HFF-Myc (cell line): ENCODE results near the gene IL1RAP.

Source experiments
- DNase-seq: peaks from one replicate; pipeline ENCODE4 v3.0.0-alpha.2; 2011; ENCODE audit warnings: low read depth; ENCODE audit errors: extremely low read depth
- H3K4me3 ChIP-seq: replicated peaks from 2 replicates; pipeline ENCODE4 v1.5.1; 2011; ENCODE audit warnings: low read depth, mild to moderate bottlenecking, control low read depth, low read length
- TF ChIP-seq, protein P1 (sequence below): IDR thresholded peaks from 2 replicates; pipeline ENCODE4 v1.5.1; 2012; ENCODE audit warnings: mild to moderate bottlenecking, low read depth, low read length, control low read depth; ENCODE audit errors: missing control alignments

The IL1RAP gene

DNA sequence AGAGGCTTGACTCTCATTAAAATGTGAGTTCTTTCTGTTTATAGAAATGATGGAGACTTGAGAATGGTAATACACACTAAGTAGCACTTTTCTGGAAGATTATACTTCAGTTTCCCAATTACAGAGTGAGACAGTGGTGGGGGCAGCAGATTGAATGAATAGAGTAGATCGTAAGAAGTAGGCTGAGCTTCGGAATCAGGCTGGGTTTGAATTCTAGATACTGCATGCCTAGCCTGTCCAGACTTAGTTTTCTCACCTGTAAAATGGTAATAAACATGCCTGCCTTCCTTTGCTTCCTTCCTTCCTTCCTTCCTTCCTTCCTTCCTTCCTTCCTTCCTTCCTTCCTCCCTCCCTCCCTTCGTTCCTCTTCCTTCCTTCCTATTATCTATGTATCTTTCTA, 8.1 kb downstream of the IL1RAP start:
- H3K4me3 ChIP-seq: no peak overlapping the region
- TF ChIP-seq, protein P1, sequence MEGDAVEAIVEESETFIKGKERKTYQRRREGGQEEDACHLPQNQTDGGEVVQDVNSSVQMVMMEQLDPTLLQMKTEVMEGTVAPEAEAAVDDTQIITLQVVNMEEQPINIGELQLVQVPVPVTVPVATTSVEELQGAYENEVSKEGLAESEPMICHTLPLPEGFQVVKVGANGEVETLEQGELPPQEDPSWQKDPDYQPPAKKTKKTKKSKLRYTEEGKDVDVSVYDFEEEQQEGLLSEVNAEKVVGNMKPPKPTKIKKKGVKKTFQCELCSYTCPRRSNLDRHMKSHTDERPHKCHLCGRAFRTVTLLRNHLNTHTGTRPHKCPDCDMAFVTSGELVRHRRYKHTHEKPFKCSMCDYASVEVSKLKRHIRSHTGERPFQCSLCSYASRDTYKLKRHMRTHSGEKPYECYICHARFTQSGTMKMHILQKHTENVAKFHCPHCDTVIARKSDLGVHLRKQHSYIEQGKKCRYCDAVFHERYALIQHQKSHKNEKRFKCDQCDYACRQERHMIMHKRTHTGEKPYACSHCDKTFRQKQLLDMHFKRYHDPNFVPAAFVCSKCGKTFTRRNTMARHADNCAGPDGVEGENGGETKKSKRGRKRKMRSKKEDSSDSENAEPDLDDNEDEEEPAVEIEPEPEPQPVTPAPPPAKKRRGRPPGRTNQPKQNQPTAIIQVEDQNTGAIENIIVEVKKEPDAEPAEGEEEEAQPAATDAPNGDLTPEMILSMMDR: no peak
- no peak for DNase-seq

DNA sequence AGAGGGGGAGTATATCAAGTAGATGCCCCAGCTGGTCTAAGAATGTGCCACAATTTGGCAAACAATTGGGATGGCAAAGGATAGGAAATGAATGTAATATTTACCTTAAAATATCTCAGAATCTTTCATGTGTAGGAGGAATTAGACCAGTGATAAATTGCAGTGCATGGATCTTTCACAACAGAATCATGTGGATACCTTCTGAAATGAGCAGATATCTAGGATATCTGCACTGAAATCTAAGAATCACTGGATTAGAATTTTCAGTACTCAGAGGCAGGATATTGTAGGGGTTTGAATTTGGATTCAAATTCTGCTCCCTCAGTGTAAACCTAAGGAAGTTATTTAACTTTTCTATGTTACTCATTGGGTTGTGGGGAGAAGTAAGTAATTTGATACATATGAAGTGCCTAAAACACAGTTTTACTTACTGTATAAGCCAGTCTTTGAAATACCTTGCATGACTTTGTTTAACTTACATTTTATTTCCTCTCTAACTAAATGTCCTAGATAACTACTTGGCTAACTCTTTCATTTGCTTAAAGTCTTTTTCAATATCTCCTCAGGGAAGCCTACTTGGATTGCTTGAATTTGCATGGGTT, 8.8 kb downstream of the IL1RAP start:
- DNase-seq: no peak
- TF ChIP-seq, protein P1: no peak
- H3K4me3 ChIP-seq: no peak overlapping the region

DNA sequence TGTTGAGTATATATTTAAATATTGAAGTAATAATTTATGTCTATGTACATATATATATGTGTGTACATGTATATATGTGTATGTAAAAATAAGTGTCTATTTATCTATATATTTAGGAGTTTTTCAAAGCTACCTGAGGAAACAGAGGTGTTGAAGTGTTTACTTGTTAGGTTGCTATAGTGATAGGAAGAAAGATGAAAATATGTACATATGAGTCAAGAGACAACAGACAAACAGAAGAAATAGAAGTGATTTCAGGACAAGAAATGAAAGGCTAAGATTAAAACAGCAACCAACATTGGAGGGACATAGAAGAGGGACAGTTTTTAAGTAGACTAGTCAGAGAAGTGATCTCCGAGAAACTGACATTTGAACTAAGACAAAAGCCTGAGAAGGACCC, 11.1 kb downstream of the IL1RAP start:
- no peak for DNase-seq
- H3K4me3 ChIP-seq: no peak overlapping the region
- TF ChIP-seq, protein P1: no peak

DNA sequence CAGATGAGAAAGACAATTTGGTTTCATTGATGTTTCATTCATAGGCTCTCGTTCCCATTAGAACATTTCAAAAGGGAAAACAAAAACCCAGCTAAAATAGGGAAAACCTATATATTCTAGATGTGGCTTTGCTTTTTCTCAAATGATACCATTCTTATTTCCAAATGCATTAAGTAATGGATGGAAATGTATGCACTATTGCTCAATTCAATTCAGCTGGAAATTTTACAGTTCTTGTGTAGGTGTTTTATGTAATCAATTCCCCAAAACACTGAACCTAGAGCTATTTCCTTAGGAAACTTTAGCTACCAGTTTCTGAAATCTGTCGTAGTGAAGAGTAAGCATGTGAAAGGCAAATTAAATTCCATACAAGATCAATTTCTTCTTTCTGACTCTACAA, 11.7 kb downstream of the IL1RAP start:
- no peak overlapping the region for H3K4me3 ChIP-seq
- DNase-seq: no peak
- TF ChIP-seq, protein P1: no peak

DNA sequence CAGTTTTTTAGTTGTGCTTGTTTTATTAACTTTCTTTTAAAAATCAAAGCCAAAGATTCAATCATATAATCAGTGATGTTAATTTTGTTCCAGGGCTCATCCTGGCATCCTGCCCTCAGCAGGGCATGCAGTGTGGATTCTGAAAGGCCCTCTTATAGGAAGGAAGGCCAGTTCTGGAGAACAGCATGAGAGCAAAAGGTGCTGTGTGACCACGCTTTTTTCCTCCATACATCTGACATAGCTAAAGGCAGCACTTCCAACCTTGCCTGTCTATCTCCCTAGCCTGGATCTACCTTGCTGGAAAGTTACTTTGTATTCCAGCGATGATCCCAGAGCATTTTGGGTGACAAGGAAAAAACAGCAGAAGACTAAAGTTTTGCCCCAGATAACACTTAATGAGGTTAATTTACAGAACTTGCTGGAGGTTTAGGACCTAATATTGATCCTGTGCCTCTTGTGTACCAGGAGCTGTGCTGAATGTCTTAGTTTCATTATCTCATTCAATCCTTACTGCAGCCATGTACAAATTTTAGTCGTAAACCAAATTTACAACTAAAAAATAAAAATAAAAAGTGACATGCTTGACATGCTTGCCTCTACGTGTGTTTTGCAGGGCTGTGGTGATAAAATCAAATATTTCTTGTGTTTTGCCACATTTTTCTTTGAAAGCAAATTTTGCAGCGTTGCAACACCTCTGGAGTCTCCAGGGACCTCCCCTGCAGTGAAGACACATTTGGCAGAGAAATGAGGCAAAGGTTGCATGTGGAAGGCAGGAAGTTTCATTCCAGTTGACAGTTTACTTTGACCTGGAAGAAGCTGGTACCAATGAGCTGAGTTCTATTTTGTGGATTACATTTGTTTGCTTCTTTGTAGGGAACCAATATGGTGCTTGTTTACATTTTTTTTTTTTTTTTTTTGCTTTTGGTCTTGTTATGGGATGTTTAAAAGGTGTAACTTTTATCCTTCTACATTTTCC, 13.2 kb downstream of the IL1RAP start:
- TF ChIP-seq, protein P1: no peak
- DNase-seq: no peak
- no peak overlapping the region for H3K4me3 ChIP-seq

DNA sequence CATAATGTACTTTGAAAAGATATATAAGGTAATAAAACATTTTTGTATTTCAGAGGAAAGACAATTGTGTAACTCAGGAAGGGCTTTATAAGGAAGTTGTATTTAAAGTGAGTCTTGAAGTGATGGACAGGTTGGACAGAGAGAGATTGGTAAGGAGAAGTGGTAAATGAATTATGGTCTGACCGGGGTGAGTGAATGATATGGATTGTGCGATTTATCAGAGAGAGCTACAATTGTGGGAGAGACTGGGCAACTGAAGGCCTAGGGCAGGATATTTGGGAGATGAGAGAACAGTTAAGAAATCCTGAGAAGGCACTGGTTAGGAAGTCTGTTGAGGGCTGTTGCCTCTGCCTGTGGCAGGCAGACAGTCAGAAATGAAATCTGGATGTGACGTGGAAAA, 14.8 kb downstream of the IL1RAP start:
- no peak for DNase-seq
- no peak overlapping the region for H3K4me3 ChIP-seq
- TF ChIP-seq, protein P1: no peak
